Psoas muscle (tissue), 8 donors: ENCODE results near the gene MAK. TPM values are rescaled to one million over a fixed set of nuclear protein-coding genes. Genes with fewer than 3 reads are reported as not detected.
"Not testable (repeated sequence)": the region's sequence is repeated elsewhere in the genome, so short reads cannot be mapped to it uniquely, and the experiment has no call there.

Experiments
- ATAC-seq, 4 donors: fragments of 200-7000 bp; cut with Tn5 transposase; one replicate each; pipeline ENCODE4 v1.9.1; 2020; ENCODE audit warnings: moderate library complexity in 3 of 4, mild to moderate bottlenecking in 2 of 4
- DNase-seq, 2 donors: peaks; one replicate each; pipeline ENCODE4 v3.0.0-alpha.2; 2020
- H3K27ac ChIP-seq: fragments of 200-600 bp; one replicate; pipeline ENCODE4 v1.8.0; 2022
- H3K27me3 ChIP-seq, 3 donors: fragments of 200-600 bp in 1 of 3; one replicate each; pipeline versions ENCODE4 v1.6.1 to v1.8.0; 2013 to 2022; ENCODE audit warnings: low read length in 2 of 3, mild to moderate bottlenecking in 2 of 3, moderate library complexity in 1 of 3; ENCODE audit not compliant: insufficient read depth in 3 of 3
- H3K36me3 ChIP-seq, 2 donors: fragments of 200-600 bp in 1 of 2; one replicate each; pipeline versions ENCODE4 v1.6.1 to v1.8.0; 2013 to 2022; ENCODE audit warnings: low read depth in 1 of 2, mild to moderate bottlenecking in 1 of 2, moderate library complexity in 1 of 2; ENCODE audit not compliant: insufficient read depth in 1 of 2
- H3K4me1 ChIP-seq: fragments of 200-600 bp; one replicate; pipeline ENCODE4 v1.8.0; 2022
- H3K4me3 ChIP-seq: fragments of 200-600 bp; one replicate; pipeline ENCODE4 v1.8.0; 2022; ENCODE audit warnings: mild to moderate bottlenecking
- H3K9me3 ChIP-seq: fragments of 200-600 bp; one replicate; pipeline ENCODE4 v1.8.0; 2022
- WGBS, 3 donors: extraction: QIAGEN DNeasy Blood & Tissue Kit; methylation state at CpG; one replicate each; pipeline versions ENCODE4 v1.1.6 to v1.1.7; 2013; 5-methylcytosine and 5-hydroxymethylcytosine counted together
- intact Hi-C, 2 donors: fragments of 100-400 bp; cut with DNase I; formaldehyde crosslinking; loops; one replicate each; pipeline versions ENCODE4 v1.11.0 to v1.14.2; 2022
- polyA plus RNA-seq, 3 donors: library from polyadenylated mRNA; stranded (reverse); fragments of 200-250 nt; gene quantifications; one replicate each; pipeline ENCODE4 v1.2.3, GENCODE V29; 2013
- total RNA-seq, 4 donors: library from RNA; stranded (reverse); fragmentation: NEBNext Ultra II Directional in 2 of 4; extraction: Animal tissue kit (Norgen Biotek cat#: 25700) in 2 of 4; gene quantifications; one replicate each; pipeline versions ENCODE4 v1.2.1 to v1.2.4, GENCODE V29; 2021 to 2023
- TF ChIP-seq, protein P1 (sequence below): fragments of 200-600 bp; IDR thresholded peaks from one replicate; pipeline ENCODE4 v1.8.0; 2022; ENCODE audit warnings: antibody characterized with exemption
- donor health status: healthy with polysubstance abuse.
- donor health status: DM: no; HTN: no; CAD: no; lungs with moderate emphysema.
- donor health status: Bipolar disorder and iron deficiency.
- donor health status: healthy.
- donor health status: DM: yes; HTN: yes; CAD: no.
- donor health status: DM: no; HTN: no; CAD: no.
- donor health status: DM: no; HTN: no; CAD: no.
- donor health status: DM: yes; HTN: yes; CAD: no.

MAK gene
- total and polyA plus RNA-seq, 7 donors, result 0.01 to 0.09 (median 0.03) TPM; not detected in 4

DNA sequence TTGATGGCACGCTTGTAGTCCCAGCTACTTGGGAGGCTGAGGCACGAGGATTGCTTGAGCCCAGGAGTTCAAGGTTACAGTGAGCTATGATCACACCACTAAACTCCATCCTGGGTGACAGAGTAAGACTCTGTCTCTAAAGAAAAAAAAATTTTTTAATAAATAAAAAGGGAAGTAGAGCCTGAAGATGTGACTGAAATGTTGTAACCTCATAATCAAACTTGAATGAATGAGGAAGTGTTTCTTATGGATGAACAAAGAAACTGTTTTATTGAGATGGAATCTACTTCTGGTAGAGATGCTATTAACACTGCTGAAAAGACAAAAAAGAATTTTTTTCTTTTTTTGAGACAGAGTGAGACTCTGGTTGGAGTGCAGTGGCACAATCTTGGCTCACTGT lies 6.7 kb downstream of the MAK start:
- no peaks in the 10 kb centered on the region for H3K36me3 ChIP-seq
- intact Hi-C loops, result no loop called here
- 96 to 98% (median 97%) methylated on average over 2 of the region's 2 CpGs for WGBS, 3 donors
- H3K4me3 ChIP-seq, result no peak overlapping the region
- DNase-seq, result no peak
- no peaks in the 10 kb centered on the region for H3K9me3 ChIP-seq
- TF ChIP-seq, protein P1, sequence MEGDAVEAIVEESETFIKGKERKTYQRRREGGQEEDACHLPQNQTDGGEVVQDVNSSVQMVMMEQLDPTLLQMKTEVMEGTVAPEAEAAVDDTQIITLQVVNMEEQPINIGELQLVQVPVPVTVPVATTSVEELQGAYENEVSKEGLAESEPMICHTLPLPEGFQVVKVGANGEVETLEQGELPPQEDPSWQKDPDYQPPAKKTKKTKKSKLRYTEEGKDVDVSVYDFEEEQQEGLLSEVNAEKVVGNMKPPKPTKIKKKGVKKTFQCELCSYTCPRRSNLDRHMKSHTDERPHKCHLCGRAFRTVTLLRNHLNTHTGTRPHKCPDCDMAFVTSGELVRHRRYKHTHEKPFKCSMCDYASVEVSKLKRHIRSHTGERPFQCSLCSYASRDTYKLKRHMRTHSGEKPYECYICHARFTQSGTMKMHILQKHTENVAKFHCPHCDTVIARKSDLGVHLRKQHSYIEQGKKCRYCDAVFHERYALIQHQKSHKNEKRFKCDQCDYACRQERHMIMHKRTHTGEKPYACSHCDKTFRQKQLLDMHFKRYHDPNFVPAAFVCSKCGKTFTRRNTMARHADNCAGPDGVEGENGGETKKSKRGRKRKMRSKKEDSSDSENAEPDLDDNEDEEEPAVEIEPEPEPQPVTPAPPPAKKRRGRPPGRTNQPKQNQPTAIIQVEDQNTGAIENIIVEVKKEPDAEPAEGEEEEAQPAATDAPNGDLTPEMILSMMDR, result no peak
- peaks cover 0 to 23% (median 2%) of the 10 kb centered on the region in 3 donors for H3K27me3 ChIP-seq
- no peaks in the 10 kb centered on the region for H3K4me1 ChIP-seq
- no peak for ATAC-seq
- H3K27ac ChIP-seq, result no peak overlapping the region

- TF ChIP-seq, protein P1, result no peak
- WGBS, 3 donors, result 92 to 94% (median 93%) methylated on average over 6 of the region's 6 CpGs
Observed at GRCh38 chr6:10824819-10825218, 13.5 kb downstream of the MAK start.

GRCh38 chr6:10824297-10824696 lies 14.0 kb downstream of the MAK start:
- TF ChIP-seq, protein P1, result no peak
- intact Hi-C loops, result no loop called here
- Histone ChIP-seq H3K27ac (no peak overlapping the region), H3K27me3 (no peaks in the 10 kb centered on the region), H3K4me3 (no peak overlapping the region), H3K9me3 (no peaks in the 10 kb centered on the region), H3K36me3 (no peaks in the 10 kb centered on the region), H3K4me1 (no peaks in the 10 kb centered on the region)
- ATAC-seq (no peak), DNase-seq (no peak)
- WGBS, 3 donors, result 84 to 88% (median 88%) methylated on average over 8 of the region's 8 CpGs

More at GRCh38 chr6:10824819-10825218, 13.5 kb downstream of the MAK start:
- no peaks in the 10 kb centered on the region for H3K27me3 ChIP-seq
- H3K27ac ChIP-seq, result no peak overlapping the region
- no peak overlapping the region for H3K4me3 ChIP-seq
- ATAC-seq (no peak), DNase-seq (no peak)
- no peaks in the 10 kb centered on the region for H3K4me1 ChIP-seq
- intact Hi-C loops, result no loop called here
- H3K36me3 ChIP-seq, result no peaks in the 10 kb centered on the region
- H3K9me3 ChIP-seq, result no peaks in the 10 kb centered on the region

DNA sequence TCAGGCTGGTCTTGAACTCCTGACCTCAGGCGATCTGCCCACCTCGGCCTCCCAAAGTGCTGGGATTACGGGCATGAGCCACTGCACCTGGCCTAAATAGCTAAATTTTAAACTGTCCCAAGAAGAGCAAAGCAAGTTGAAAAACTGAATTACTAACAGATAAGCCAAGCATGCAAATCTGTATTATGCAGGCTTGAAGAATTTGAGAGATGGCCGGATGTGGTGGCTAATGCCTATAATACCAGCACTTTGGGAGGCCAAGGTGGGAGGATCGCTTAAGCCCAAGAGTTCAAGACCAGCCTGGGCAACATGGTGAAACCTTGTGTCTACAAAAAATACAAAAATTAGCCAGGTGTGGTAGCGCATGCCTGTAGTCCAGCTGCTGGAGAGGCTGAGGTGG lies 24.2 kb downstream of the MAK start:
- ATAC-seq, intact Hi-C loops, H3K9me3 ChIP-seq, H3K27me3 ChIP-seq, H3K4me1 ChIP-seq, H3K36me3 ChIP-seq, H3K4me3 ChIP-seq, DNase-seq, H3K27ac ChIP-seq: not testable (repeated sequence)
- 84 to 87% (median 87%) methylated on average over 6 of the region's 6 CpGs for WGBS, 3 donors

- no peaks in the 10 kb centered on the region for H3K36me3 ChIP-seq
- H3K4me3 ChIP-seq, result no peak overlapping the region
- DNase-seq (no peak), ATAC-seq (no peak)
- intact Hi-C loops, result loop anchor here in 1 of 2 donors (10.0 kb wide), 1 partner anchor 304 kb away; no protein-coding TSS in a partner anchor
- no peaks in the 10 kb centered on the region for H3K27me3 ChIP-seq
- TF ChIP-seq, protein P1, result no peak
- no peak overlapping the region for H3K27ac ChIP-seq
- WGBS, 3 donors, result 89 to 94% (median 92%) methylated on average over 6 of the region's 6 CpGs
- H3K4me1 ChIP-seq, result no peaks in the 10 kb centered on the region
- no peaks in the 10 kb centered on the region for H3K9me3 ChIP-seq
Observed at GRCh38 chr6:10809098-10809497, 29.2 kb downstream of the MAK start.
